SK-N-MC (cell line): ENCODE results near the gene SOCS7.

Source experiments
- EZH2 ChIP-seq: fragments of 200-600 bp; sonication (generic); IDR thresholded peaks from one replicate; pipeline ENCODE4 v1.6.1; 2017; ENCODE audit warnings: antibody characterized with exemption
- POLR2AphosphoS5 ChIP-seq: IDR thresholded peaks from 2 replicates; pipeline ENCODE4 v1.6.1; 2012; ENCODE audit warnings: mild to moderate bottlenecking, low read depth, low read length, borderline replicate concordance

- no peak for TF ChIP-seq EZH2
- no peak for TF ChIP-seq POLR2AphosphoS5
Measured at GRCh38 chr17:38410201-38410600, 58.6 kb downstream of the SOCS7 start.
